Loucy (cell line): ENCODE results near the gene ATE1.

Source experiments
- EZH2phosphoT487 ChIP-seq: fragments of 200-600 bp; IDR thresholded peaks from 2 replicates; pipeline ENCODE4 v1.6.1; 2018; ENCODE audit warnings: antibody characterized with exemption, mild to moderate bottlenecking, moderate library complexity, borderline replicate concordance
- TF ChIP-seq, protein P1 (sequence below): fragments of 200-600 bp; sonication (generic); conservative IDR thresholded peaks from 2 replicates; pipeline ENCODE4 v1.5.1; 2014; ENCODE audit warnings: mild to moderate bottlenecking, antibody characterized with exemption, low read length

GRCh38 chr10:121694966-121695643, 232.7 kb downstream of the ATE1 start:
- TF ChIP-seq, protein P1, sequence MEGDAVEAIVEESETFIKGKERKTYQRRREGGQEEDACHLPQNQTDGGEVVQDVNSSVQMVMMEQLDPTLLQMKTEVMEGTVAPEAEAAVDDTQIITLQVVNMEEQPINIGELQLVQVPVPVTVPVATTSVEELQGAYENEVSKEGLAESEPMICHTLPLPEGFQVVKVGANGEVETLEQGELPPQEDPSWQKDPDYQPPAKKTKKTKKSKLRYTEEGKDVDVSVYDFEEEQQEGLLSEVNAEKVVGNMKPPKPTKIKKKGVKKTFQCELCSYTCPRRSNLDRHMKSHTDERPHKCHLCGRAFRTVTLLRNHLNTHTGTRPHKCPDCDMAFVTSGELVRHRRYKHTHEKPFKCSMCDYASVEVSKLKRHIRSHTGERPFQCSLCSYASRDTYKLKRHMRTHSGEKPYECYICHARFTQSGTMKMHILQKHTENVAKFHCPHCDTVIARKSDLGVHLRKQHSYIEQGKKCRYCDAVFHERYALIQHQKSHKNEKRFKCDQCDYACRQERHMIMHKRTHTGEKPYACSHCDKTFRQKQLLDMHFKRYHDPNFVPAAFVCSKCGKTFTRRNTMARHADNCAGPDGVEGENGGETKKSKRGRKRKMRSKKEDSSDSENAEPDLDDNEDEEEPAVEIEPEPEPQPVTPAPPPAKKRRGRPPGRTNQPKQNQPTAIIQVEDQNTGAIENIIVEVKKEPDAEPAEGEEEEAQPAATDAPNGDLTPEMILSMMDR: no peak
- TF ChIP-seq EZH2phosphoT487: no peak
